ENCODE measurements around the gene GLT6D1. TPM values are rescaled to one million over a fixed set of nuclear protein-coding genes. Genes with fewer than 3 reads are reported as not detected.

The GLT6D1 gene
- total RNA-seq, 2 donors from 2014 or later: not detected

- no peaks in the 10 kb centered on the region for H3K9me3 ChIP-seq (ENCODE audit: control insufficient read depth, low read length, poor library complexity, severe bottlenecking)
- H3K27me3 Mint-ChIP-seq: peaks cover 29% of the 10 kb centered on the region
- H3K4me3 Mint-ChIP-seq: no peak overlapping the region
- peaks cover 2% of the 10 kb centered on the region for H3K4me1 Mint-ChIP-seq
- no peak overlapping the region for H3K27ac Mint-ChIP-seq
- DNase-seq (no peak), ATAC-seq (no peak)
- H3K36me3 Mint-ChIP-seq (ENCODE audit: low read depth): peaks cover 4% of the 10 kb centered on the region
Observed at GRCh38 chr9:135588886-135589595, 50.3 kb downstream of the GLT6D1 start.

- DNase-seq (no peak), ATAC-seq (no peak)
- Mint-ChIP-seq H3K36me3 (ENCODE audit: low read depth) (peaks cover 4% of the 10 kb centered on the region), H3K4me3 (no peak overlapping the region), H3K27ac (no peak overlapping the region), H3K4me1 (peaks cover 2% of the 10 kb centered on the region), H3K27me3 (peaks cover 26% of the 10 kb centered on the region)
- H3K9me3 ChIP-seq (ENCODE audit: control insufficient read depth, low read length, poor library complexity, severe bottlenecking): no peaks in the 10 kb centered on the region
Observed at GRCh38 chr9:135588371-135588770, 51.0 kb downstream of the GLT6D1 start.

GRCh38 chr9:135587658-135588057, 51.7 kb downstream of the GLT6D1 start:
- H3K4me3 Mint-ChIP-seq: no peak overlapping the region
- H3K27me3 Mint-ChIP-seq: peaks cover 30% of the 10 kb centered on the region
- H3K27ac Mint-ChIP-seq: no peak overlapping the region
- ATAC-seq: no peak
- peaks cover 2% of the 10 kb centered on the region for H3K4me1 Mint-ChIP-seq
- no peak for DNase-seq
- H3K36me3 Mint-ChIP-seq (ENCODE audit: low read depth): peaks cover 4% of the 10 kb centered on the region
- H3K9me3 ChIP-seq (ENCODE audit: control insufficient read depth, low read length, poor library complexity, severe bottlenecking): no peaks in the 10 kb centered on the region

GRCh38 chr9:135586601-135587109, 52.7 kb downstream of the GLT6D1 start:
- H3K9me3 ChIP-seq (ENCODE audit: control insufficient read depth, low read length, poor library complexity, severe bottlenecking): no peaks in the 10 kb centered on the region
- peaks cover 4% of the 10 kb centered on the region for H3K36me3 Mint-ChIP-seq (ENCODE audit: low read depth)
- no peak overlapping the region for H3K4me3 Mint-ChIP-seq

GRCh38 chr9:135584934-135585333, 54.4 kb downstream of the GLT6D1 start:
- no peak overlapping the region for H3K4me3 Mint-ChIP-seq

More at GRCh38 chr9:135586601-135587109, 52.7 kb downstream of the GLT6D1 start:
- Mint-ChIP-seq H3K27me3 (peaks cover 30% of the 10 kb centered on the region), H3K27ac (no peak overlapping the region), H3K4me1 (peaks cover 2% of the 10 kb centered on the region)
- no peak for DNase-seq
- ATAC-seq: no peak

GRCh38 chr9:135584371-135584770, 55.0 kb downstream of the GLT6D1 start:
- H3K9me3 ChIP-seq (ENCODE audit: control insufficient read depth, low read length, poor library complexity, severe bottlenecking): no peaks in the 10 kb centered on the region
- Mint-ChIP-seq H3K36me3 (ENCODE audit: low read depth) (no peaks in the 10 kb centered on the region), H3K27me3 (peaks cover 17% of the 10 kb centered on the region), H3K27ac (no peak overlapping the region), H3K4me1 (no peaks in the 10 kb centered on the region), H3K4me3 (no peak overlapping the region)
- ATAC-seq: no peak
- no peak for DNase-seq

More at GRCh38 chr9:135584934-135585333, 54.4 kb downstream of the GLT6D1 start:
- H3K36me3 Mint-ChIP-seq (ENCODE audit: low read depth): peaks cover 2% of the 10 kb centered on the region
- H3K27me3 Mint-ChIP-seq: peaks cover 22% of the 10 kb centered on the region
- no peak for DNase-seq
- peaks cover 2% of the 10 kb centered on the region for H3K4me1 Mint-ChIP-seq
- H3K9me3 ChIP-seq (ENCODE audit: control insufficient read depth, low read length, poor library complexity, severe bottlenecking): no peaks in the 10 kb centered on the region
- H3K27ac Mint-ChIP-seq: no peak overlapping the region
- ATAC-seq: no peak

GRCh38 chr9:135583688-135584011, 55.7 kb downstream of the GLT6D1 start:
- Mint-ChIP-seq H3K27ac (no peak overlapping the region), H3K4me1 (no peaks in the 10 kb centered on the region), H3K27me3 (peaks cover 16% of the 10 kb centered on the region), H3K4me3 (no peak overlapping the region), H3K36me3 (ENCODE audit: low read depth) (no peaks in the 10 kb centered on the region)
- ATAC-seq (no peak), DNase-seq (no peak)
- no peaks in the 10 kb centered on the region for H3K9me3 ChIP-seq (ENCODE audit: control insufficient read depth, low read length, poor library complexity, severe bottlenecking)

GRCh38 chr9:135582966-135583687, 56.2 kb downstream of the GLT6D1 start:
- ATAC-seq: no peak
- H3K4me1 Mint-ChIP-seq: no peaks in the 10 kb centered on the region

GRCh38 chr9:135582541-135582940, 56.8 kb downstream of the GLT6D1 start:
- H3K27me3 Mint-ChIP-seq: peaks cover 16% of the 10 kb centered on the region
- H3K27ac Mint-ChIP-seq: no peak overlapping the region
- ATAC-seq (no peak), DNase-seq (no peak)
- no peaks in the 10 kb centered on the region for H3K9me3 ChIP-seq (ENCODE audit: control insufficient read depth, low read length, poor library complexity, severe bottlenecking)
- H3K36me3 Mint-ChIP-seq (ENCODE audit: low read depth): no peaks in the 10 kb centered on the region
- H3K4me3 Mint-ChIP-seq: no peak overlapping the region
- no peaks in the 10 kb centered on the region for H3K4me1 Mint-ChIP-seq

More at GRCh38 chr9:135582966-135583687, 56.2 kb downstream of the GLT6D1 start:
- Mint-ChIP-seq H3K27ac (no peak overlapping the region), H3K27me3 (peaks cover 16% of the 10 kb centered on the region), H3K36me3 (ENCODE audit: low read depth) (no peaks in the 10 kb centered on the region), H3K4me3 (no peak overlapping the region)
- no peaks in the 10 kb centered on the region for H3K9me3 ChIP-seq (ENCODE audit: control insufficient read depth, low read length, poor library complexity, severe bottlenecking)
- DNase-seq: no peak

GRCh38 chr9:135581636-135582426, 57.5 kb downstream of the GLT6D1 start:
- Mint-ChIP-seq H3K27ac (no peak overlapping the region), H3K27me3 (peaks cover 16% of the 10 kb centered on the region), H3K36me3 (ENCODE audit: low read depth) (no peaks in the 10 kb centered on the region), H3K4me3 (no peak overlapping the region), H3K4me1 (no peaks in the 10 kb centered on the region)
- ATAC-seq (no peak), DNase-seq (no peak)
- no peaks in the 10 kb centered on the region for H3K9me3 ChIP-seq (ENCODE audit: control insufficient read depth, low read length, poor library complexity, severe bottlenecking)

GRCh38 chr9:135580664-135581380, 58.5 kb downstream of the GLT6D1 start:
- DNase-seq: no peak
- Mint-ChIP-seq H3K36me3 (ENCODE audit: low read depth) (no peaks in the 10 kb centered on the region), H3K27me3 (peaks cover 16% of the 10 kb centered on the region), H3K4me3 (no peak overlapping the region), H3K27ac (no peak overlapping the region), H3K4me1 (no peaks in the 10 kb centered on the region)
- no peak for ATAC-seq
- no peaks in the 10 kb centered on the region for H3K9me3 ChIP-seq (ENCODE audit: control insufficient read depth, low read length, poor library complexity, severe bottlenecking)

- no peak for ATAC-seq
- peaks cover 14% of the 10 kb centered on the region for H3K27me3 Mint-ChIP-seq
Observed at GRCh38 chr9:135579889-135580660, 59.3 kb downstream of the GLT6D1 start.

More at GRCh38 chr9:135579889-135580660, 59.3 kb downstream of the GLT6D1 start:
- no peaks in the 10 kb centered on the region for H3K9me3 ChIP-seq (ENCODE audit: control insufficient read depth, low read length, poor library complexity, severe bottlenecking)
- DNase-seq: no peak
- Mint-ChIP-seq H3K4me3 (no peak overlapping the region), H3K27ac (no peak overlapping the region), H3K36me3 (ENCODE audit: low read depth) (no peaks in the 10 kb centered on the region), H3K4me1 (no peaks in the 10 kb centered on the region)

All from T-helper 17 cell (primary cell).